Spleen (tissue), 13 donors: ENCODE data around the gene CRB3. TPM values are rescaled to one million over a fixed set of nuclear protein-coding genes. Genes with fewer than 3 reads are reported as not detected.

Source experiments
- DNase-seq: peaks from one replicate; pipeline ENCODE4 v3.0.0-alpha.2; 2020
- H3K27ac ChIP-seq, 8 donors: fragments of 200-600 bp; sonication (generic) in 7 of 8; 1 replicate in 4 of 8; 2 replicates in 4 of 8; pipeline versions ENCODE4 v1.5.0 to v1.8.0; 2016 to 2021; ENCODE audit warnings: inconsistent platforms in 4 of 8, mild to moderate bottlenecking in 4 of 8, moderate library complexity in 1 of 8
- H3K27me3 ChIP-seq, 7 donors: fragments of 200-600 bp; sonication (generic) in 6 of 7; replicated peaks in 1 of 7; 1 replicate in 4 of 7; 2 replicates in 3 of 7; pipeline versions ENCODE4 v1.5.0 to v1.8.0; 2016 to 2021; ENCODE audit warnings: inconsistent platforms in 3 of 7, mild to moderate bottlenecking in 1 of 7
- H3K36me3 ChIP-seq, 6 donors: fragments of 200-600 bp; sonication (generic) in 5 of 6; 1 replicate in 4 of 6; 2 replicates in 2 of 6; pipeline versions ENCODE4 v1.5.0 to v1.8.0; 2016 to 2021; ENCODE audit warnings: inconsistent platforms in 2 of 6
- H3K4me1 ChIP-seq, 6 donors: fragments of 200-600 bp; sonication (generic) in 5 of 6; 1 replicate in 3 of 6; 2 replicates in 3 of 6; pipeline versions ENCODE4 v1.5.0 to v1.8.0; 2016 to 2021; ENCODE audit warnings: inconsistent platforms in 3 of 6
- H3K4me3 ChIP-seq, 8 donors: fragments of 200-600 bp; sonication (generic) in 7 of 8; 1 replicate in 4 of 8; 2 replicates in 4 of 8; pipeline versions ENCODE4 v1.5.0 to v1.8.0; 2016 to 2021; ENCODE audit warnings: inconsistent platforms in 4 of 8, mild to moderate bottlenecking in 4 of 8, moderate library complexity in 2 of 8
- H3K9me3 ChIP-seq, 8 donors: fragments of 200-600 bp; sonication (generic) in 7 of 8; 1 replicate in 4 of 8; 2 replicates in 4 of 8; pipeline versions ENCODE4 v1.5.0 to v1.8.0; 2016 to 2021; ENCODE audit warnings: inconsistent platforms in 4 of 8
- CTCF ChIP-seq, 11 experiments: fragments of 200-600 bp in 7 of 11; fragments of 450-650 bp in 4 of 11; sonication (generic) in 4 of 11; IDR thresholded peaks in 8 of 11; conservative IDR thresholded peaks in 3 of 11; 1 replicate in 7 of 11; 2 replicates in 4 of 11; pipeline versions ENCODE4 v1.4.0 to v1.8.0; 2016 to 2021; ENCODE audit warnings: antibody characterized with exemption in 11 of 11, inconsistent platforms in 4 of 11, mild to moderate bottlenecking in 1 of 11
- POLR2A ChIP-seq, 3 donors: fragments of 450-650 bp; IDR thresholded peaks; one replicate each; pipeline ENCODE4 v1.5.1; 2017; ENCODE audit warnings: antibody characterized with exemption in 3 of 3, mild to moderate bottlenecking in 1 of 3
- POLR2AphosphoS5 ChIP-seq, 3 donors: sonication (generic); formaldehyde crosslinking; IDR thresholded peaks; one replicate each; pipeline ENCODE4 v1.5.1; 2017; ENCODE audit warnings: antibody characterized with exemption in 3 of 3
- WGBS, 5 donors: extraction: QIAGEN DNeasy Blood & Tissue Kit in 3 of 5; methylation state at CpG; one replicate each; pipeline versions ENCODE4 v1.1.5 to v1.1.7; 2013 to 2018; 5-methylcytosine and 5-hydroxymethylcytosine counted together
- intact Hi-C: fragments of 100-400 bp; cut with DNase I; formaldehyde crosslinking; loops from one replicate; pipeline ENCODE4 v1.15.0; 2023; ENCODE audit warnings: low total_unique reads
- long read RNA-seq, 2 donors: transcript quantifications; one replicate each; lab custom pipeline, GENCODE V29; 2026
- polyA plus RNA-seq, 3 donors: library from polyadenylated mRNA; stranded (reverse); fragments of 200-250 nt; gene quantifications; one replicate each; pipeline ENCODE4 v1.2.1, GENCODE V29; 2013
- total RNA-seq, 7 donors: library from RNA; depleted of rRNA in 3 of 7; stranded (reverse); fragments of >200 nt in 3 of 7; fragmentation: NEBNext Ultra II Directional in 4 of 7; extraction: Animal tissue kit (Norgen Biotek cat#: 25700) in 4 of 7; gene quantifications; one replicate each; pipeline versions ENCODE4 v1.1.0 to v1.2.1, GENCODE V29; 2016 to 2021
- donor health status: healthy with polysubstance abuse.
- donor health status: DM: no; HTN: no; CAD: no; lungs with moderate emphysema.
- donor health status: DM: no; HTN: no; CAD: no.
- donor health status: Bipolar disorder and iron deficiency.
- donor health status: healthy.
- donor health status: DM: no; HTN: no; CAD: no.
- donor health status: DM: yes; HTN: yes; CAD: no.

The CRB3 gene
- total RNA-seq (1 to 10 TPM in 5 of 7 donors, not detected in 2; 1.1 to 2.0 (median 1.3) TPM), polyA plus RNA-seq (1 to 10 TPM; 1.0 to 1.5 (median 1.1) TPM)
- long read RNA-seq, donor 1, partial matches to known transcripts = 6 of 7 reads
- long read RNA-seq, donor 1, other reads (novel, unspliced or antisense) = 0 of 7 reads
- long read RNA-seq, donor 2, partial matches to known transcripts = 0 of 2 reads
- long read RNA-seq, donor 2, other reads (novel, unspliced or antisense) = 0 of 2 reads

- peak; percentile 83 for DNase-seq
- intact Hi-C loops = no loop called here
- Histone ChIP-seq H3K36me3 (peaks cover 0 to 25% (median 2%) of the 10 kb centered on the region in 6 donors), H3K27me3 (peaks cover 0 to 35% (median 12%) of the 10 kb centered on the region in 7 donors), H3K9me3 (no peaks in the 10 kb centered on the region), H3K4me3 (peak within 1 kb of the TSS in 7 of 8 donors; percentile 8 to 60 (median 18)), H3K4me1 (peaks cover 0 to 44% (median 20%) of the 10 kb centered on the region in 6 donors), H3K27ac (peak within 1 kb of the TSS in 2 of 8 donors; percentile 21 to 42)
- no peak for TF ChIP-seq POLR2AphosphoS5 (IDR thresholded peaks at IDR 0.05)
- TF ChIP-seq CTCF (IDR thresholded peaks at IDR 0.05 in 8 of 11, conservative IDR thresholded peaks at IDR 0.05 in 3 of 11) = no peak
- TF ChIP-seq POLR2A (IDR thresholded peaks at IDR 0.05) = no peak
- 10 to 26% (median 12%) methylated on average over 31 to 65 of the region's 65 CpGs for WGBS, 5 donors
Observed at GRCh38 chr19:6464070-6464873, at the start of gene CRB3. TSS of gene CRB3 (plus strand) at chr19:6464271. CDS start at chr19:6464702, 431 bp downstream.

- peak in 1 of 3 donors; percentile 10 for TF ChIP-seq POLR2AphosphoS5 (IDR thresholded peaks at IDR 0.05)
- no peak for TF ChIP-seq CTCF (IDR thresholded peaks at IDR 0.05 in 8 of 11, conservative IDR thresholded peaks at IDR 0.05 in 3 of 11)
- TF ChIP-seq POLR2A (IDR thresholded peaks at IDR 0.05) = no peak
- intact Hi-C loops = no loop called here
- peaks cover 3 to 74% (median 65%) of the 10 kb centered on the region in 6 donors for H3K36me3 ChIP-seq
Observed at GRCh38 chr19:6414793-6415590, 49.1 kb upstream of the CRB3 start.

GRCh38 chr19:6415591-6416190 is 48.4 kb upstream of the CRB3 start:
- WGBS, 5 donors = 92 to 98% (median 94%) methylated on average over 15 to 32 of the region's 32 CpGs
- intact Hi-C loops = no loop called here
- DNase-seq = no peak

More at GRCh38 chr19:6414793-6415590, 49.1 kb upstream of the CRB3 start:
- Histone ChIP-seq H3K27me3 (no peaks in the 10 kb centered on the region), H3K27ac (no peak overlapping the region), H3K4me3 (no peak overlapping the region), H3K4me1 (peaks cover 0 to 11% (median 0%) of the 10 kb centered on the region in 6 donors), H3K9me3 (no peaks in the 10 kb centered on the region)
- DNase-seq = no peak
- WGBS, 5 donors = 92 to 94% (median 93%) methylated on average over 39 to 47 of the region's 47 CpGs

More at GRCh38 chr19:6415591-6416190, 48.4 kb upstream of the CRB3 start:
- Histone ChIP-seq H3K27ac (no peak overlapping the region), H3K9me3 (no peaks in the 10 kb centered on the region), H3K4me1 (peaks cover 0 to 18% (median 0%) of the 10 kb centered on the region in 6 donors), H3K36me3 (peaks cover 3 to 81% (median 72%) of the 10 kb centered on the region in 6 donors), H3K27me3 (no peaks in the 10 kb centered on the region), H3K4me3 (no peak overlapping the region)
- TF ChIP-seq POLR2A (IDR thresholded peaks at IDR 0.05) (no peak), CTCF (IDR thresholded peaks at IDR 0.05 in 8 of 11, conservative IDR thresholded peaks at IDR 0.05 in 3 of 11) (no peak), POLR2AphosphoS5 (IDR thresholded peaks at IDR 0.05) (no peak)
